Upper lobe of left lung (tissue), 6 donors: Measurements from ENCODE around the gene EEF1AKMT3. TPM values are rescaled to one million over a fixed set of nuclear protein-coding genes. Genes with fewer than 3 reads are reported as not detected.

Experiments
- ATAC-seq, 2 donors: fragments of 200-7000 bp; cut with Tn5 transposase; one replicate each; pipeline ENCODE4 v1.9.1; 2022; ENCODE audit warnings: mild to moderate bottlenecking in 2 of 2, moderate library complexity in 2 of 2; ENCODE audit not compliant: low FRiP score in 2 of 2
- DNase-seq, 2 donors: peaks; one replicate each; pipeline ENCODE4 v3.0.0-alpha.2; 2019 to 2020
- H3K27ac ChIP-seq, 4 donors: fragments of 200-600 bp; sonication (generic); one replicate each; pipeline ENCODE4 v1.5.1; 2016 to 2019
- H3K27me3 ChIP-seq, 4 donors: fragments of 200-600 bp; sonication (generic); one replicate each; pipeline ENCODE4 v1.5.1; 2017 to 2019
- H3K36me3 ChIP-seq, 4 donors: fragments of 200-600 bp; sonication (generic); one replicate each; pipeline ENCODE4 v1.5.1; 2016 to 2019
- H3K4me1 ChIP-seq, 4 donors: fragments of 200-600 bp; sonication (generic); one replicate each; pipeline ENCODE4 v1.5.1; 2018 to 2019
- H3K4me3 ChIP-seq, 4 donors: fragments of 200-600 bp; sonication (generic); one replicate each; pipeline ENCODE4 v1.5.1; 2017 to 2019; ENCODE audit warnings: mild to moderate bottlenecking in 2 of 4, moderate library complexity in 1 of 4
- H3K9me3 ChIP-seq, 4 donors: fragments of 200-600 bp; sonication (generic); one replicate each; pipeline ENCODE4 v1.5.1; 2018 to 2019
- EP300 ChIP-seq, 4 donors: sonication (generic); formaldehyde crosslinking; IDR thresholded peaks; one replicate each; pipeline ENCODE4 v1.5.1; 2017; ENCODE audit warnings: antibody characterized with exemption in 4 of 4, control low read depth in 2 of 4
- POLR2A ChIP-seq, 4 donors: fragments of 450-650 bp; IDR thresholded peaks; one replicate each; pipeline ENCODE4 v1.5.1; 2016 to 2017; ENCODE audit warnings: antibody characterized with exemption in 4 of 4, mild to moderate bottlenecking in 2 of 4
- POLR2AphosphoS5 ChIP-seq, 2 donors: sonication (generic); formaldehyde crosslinking; IDR thresholded peaks; one replicate each; pipeline ENCODE4 v1.5.1; 2017; ENCODE audit warnings: antibody characterized with exemption in 2 of 2
- WGBS, 2 donors: methylation state at CpG; one replicate each; pipeline ENCODE4 v1.1.5; 2017 to 2018; 5-methylcytosine and 5-hydroxymethylcytosine counted together
- total RNA-seq, 6 donors: library from RNA; depleted of rRNA in 4 of 6; stranded (reverse); fragments of >200 nt in 4 of 6; gene quantifications; one replicate each; pipeline versions ENCODE4 v1.1.0 to v1.2.1, GENCODE V29; 2016 to 2021
- TF ChIP-seq, protein P1 (sequence below), 6 experiments: fragments of 450-650 bp in 4 of 6; fragments of 200-600 bp in 2 of 6; sonication (generic) in 2 of 6; IDR thresholded peaks; one replicate each; pipeline ENCODE4 v1.5.1; 2016 to 2019; ENCODE audit warnings: antibody characterized with exemption in 6 of 6
- donor health status: DM: no; HTN: no; CAD: no; lungs with moderate emphysema.
- donor health status: DM: no; HTN: yes; CAD: no; lungs with severe emphysema.

Gene EEF1AKMT3
- total RNA-seq, 6 donors from 2014 or later: 4.2 to 18.3 (median 6.4) TPM

DNA sequence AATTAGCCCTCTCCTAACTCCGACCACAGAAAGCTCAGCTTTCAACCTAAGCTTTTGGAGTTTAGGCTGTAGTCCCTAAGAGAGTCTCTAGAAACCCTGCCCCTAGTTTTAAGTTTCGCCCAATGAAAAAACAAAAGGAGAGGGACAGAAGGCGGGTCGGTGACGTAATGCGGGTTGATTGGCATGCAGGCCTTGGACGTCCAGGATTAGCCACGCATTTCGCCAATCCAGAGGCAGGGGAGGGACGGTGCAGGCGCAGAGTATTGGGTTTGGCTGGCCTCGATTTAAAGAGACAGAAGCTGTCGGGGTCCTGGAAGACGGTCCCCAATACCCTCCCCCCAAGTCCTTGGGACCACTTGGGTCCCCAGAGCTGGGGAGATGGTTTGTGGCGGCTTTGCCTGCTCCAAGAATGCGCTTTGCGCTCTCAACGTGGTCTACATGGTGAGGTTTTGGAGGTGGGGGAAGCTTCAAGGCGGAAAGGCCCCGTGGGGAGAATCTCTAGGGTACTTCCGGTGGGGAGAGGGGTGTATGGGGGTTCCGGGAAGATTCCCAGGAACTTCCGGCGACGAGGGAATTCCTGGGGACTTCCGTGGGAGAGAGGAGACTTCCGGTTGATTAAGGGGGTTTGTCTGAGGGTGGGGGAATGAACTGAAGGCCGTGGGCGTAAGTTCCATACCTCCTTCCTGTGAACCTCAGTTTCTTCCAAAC, 27.5 kb upstream of the EEF1AKMT3 start, which contains the start of gene TSPAN31:
Gene TSPAN31, plus strand, starts transcription at position 263 of the 708 bp plus-strand sequence. Its CDS starts 116 bp downstream, at position 379.
- DNase-seq (peak in 1 of 2 donors; percentile 99), ATAC-seq (peak; percentile 96 to 97)
- WGBS, 2 donors: 1% methylated on average over 24 to 29 of the region's 29 CpGs
- peak within 1 kb of the TSS; percentile 92 to 98 (median 95) for H3K27ac ChIP-seq
- TF ChIP-seq POLR2AphosphoS5 (IDR thresholded peaks at IDR 0.05): peak; percentile 18 to 77
- TF ChIP-seq, protein P1, sequence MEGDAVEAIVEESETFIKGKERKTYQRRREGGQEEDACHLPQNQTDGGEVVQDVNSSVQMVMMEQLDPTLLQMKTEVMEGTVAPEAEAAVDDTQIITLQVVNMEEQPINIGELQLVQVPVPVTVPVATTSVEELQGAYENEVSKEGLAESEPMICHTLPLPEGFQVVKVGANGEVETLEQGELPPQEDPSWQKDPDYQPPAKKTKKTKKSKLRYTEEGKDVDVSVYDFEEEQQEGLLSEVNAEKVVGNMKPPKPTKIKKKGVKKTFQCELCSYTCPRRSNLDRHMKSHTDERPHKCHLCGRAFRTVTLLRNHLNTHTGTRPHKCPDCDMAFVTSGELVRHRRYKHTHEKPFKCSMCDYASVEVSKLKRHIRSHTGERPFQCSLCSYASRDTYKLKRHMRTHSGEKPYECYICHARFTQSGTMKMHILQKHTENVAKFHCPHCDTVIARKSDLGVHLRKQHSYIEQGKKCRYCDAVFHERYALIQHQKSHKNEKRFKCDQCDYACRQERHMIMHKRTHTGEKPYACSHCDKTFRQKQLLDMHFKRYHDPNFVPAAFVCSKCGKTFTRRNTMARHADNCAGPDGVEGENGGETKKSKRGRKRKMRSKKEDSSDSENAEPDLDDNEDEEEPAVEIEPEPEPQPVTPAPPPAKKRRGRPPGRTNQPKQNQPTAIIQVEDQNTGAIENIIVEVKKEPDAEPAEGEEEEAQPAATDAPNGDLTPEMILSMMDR (IDR thresholded peaks at IDR 0.05): peak in 1 of 6 experiments; percentile 34
- peak in 3 of 4 donors; percentile 47 to 72 (median 66) for TF ChIP-seq POLR2A (IDR thresholded peaks at IDR 0.05)
- no peak for TF ChIP-seq EP300 (IDR thresholded peaks at IDR 0.05)
- H3K36me3 ChIP-seq: peaks cover 9 to 39% (median 27%) of the 10 kb centered on the region in 4 donors
- peak within 1 kb of the TSS; percentile 62 to 83 (median 72) for H3K4me3 ChIP-seq
- peaks cover 0 to 4% (median 3%) of the 10 kb centered on the region in 4 donors for H3K27me3 ChIP-seq
- H3K4me1 ChIP-seq: peaks cover 3 to 21% (median 15%) of the 10 kb centered on the region in 4 donors
- H3K9me3 ChIP-seq: no peaks in the 10 kb centered on the region

DNA sequence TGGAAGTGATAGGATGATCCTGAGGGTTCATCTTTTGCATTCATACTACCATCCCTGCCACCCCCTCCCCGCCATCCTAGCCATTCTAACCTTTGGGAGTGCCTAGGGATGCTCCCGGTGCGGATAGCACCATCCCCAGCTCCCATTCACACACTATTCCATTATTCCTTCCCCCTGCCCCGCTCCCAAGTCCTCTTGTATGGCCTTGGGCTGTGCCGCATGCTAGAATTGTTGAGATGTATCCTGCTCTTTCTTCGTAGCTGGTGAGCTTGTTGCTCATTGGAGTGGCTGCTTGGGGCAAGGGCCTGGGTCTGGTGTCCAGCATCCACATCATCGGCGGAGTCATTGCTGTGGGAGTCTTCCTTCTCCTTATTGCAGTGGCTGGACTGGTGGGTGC, 26.9 kb upstream of the EEF1AKMT3 start:
- Histone ChIP-seq H3K9me3 (no peaks in the 10 kb centered on the region), H3K4me1 (peaks cover 3 to 23% (median 13%) of the 10 kb centered on the region in 4 donors), H3K27me3 (peaks cover 0 to 2% (median 0%) of the 10 kb centered on the region in 4 donors), H3K4me3 (peak overlapping the region; percentile 62 to 83 (median 72)), H3K27ac (peak overlapping the region; percentile 92 to 98 (median 95)), H3K36me3 (peaks cover 9 to 44% (median 29%) of the 10 kb centered on the region in 4 donors)
- WGBS, 2 donors: 44 to 51% methylated on average over 8 of the region's 8 CpGs
- ATAC-seq (peak in 1 of 2 donors; percentile 1), DNase-seq (no peak)
- peak in 1 of 4 donors; percentile 5 for TF ChIP-seq POLR2A (IDR thresholded peaks at IDR 0.05)
- TF ChIP-seq, protein P1 (IDR thresholded peaks at IDR 0.05): no peak
- TF ChIP-seq POLR2AphosphoS5 (IDR thresholded peaks at IDR 0.05): no peak
- TF ChIP-seq EP300 (IDR thresholded peaks at IDR 0.05): no peak

DNA sequence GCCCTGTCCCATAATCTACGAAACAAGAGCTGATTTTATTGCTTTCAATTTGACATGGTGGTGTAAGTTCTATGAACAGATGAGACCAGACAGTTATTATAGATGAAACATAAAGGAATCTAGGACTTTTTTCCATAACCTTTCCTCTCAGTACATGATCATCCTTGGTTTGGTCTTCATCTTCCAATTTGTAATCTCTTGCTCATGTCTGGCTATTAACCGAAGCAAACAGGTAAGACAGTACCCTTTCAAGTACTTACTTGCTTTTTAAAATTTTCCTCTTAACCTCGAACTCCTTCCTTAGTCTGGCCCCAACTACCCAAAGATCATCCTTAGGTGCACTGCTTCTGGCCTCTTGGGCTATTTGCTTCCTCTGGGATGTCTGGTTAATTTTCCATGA, 26.4 kb upstream of the EEF1AKMT3 start:
- H3K36me3 ChIP-seq: peaks cover 9 to 44% (median 31%) of the 10 kb centered on the region in 4 donors
- H3K27ac ChIP-seq: peak overlapping the region in 1 of 4 donors; percentile 94
- ATAC-seq (no peak), DNase-seq (no peak)
- TF ChIP-seq, protein P1 (IDR thresholded peaks at IDR 0.05): no peak
- TF ChIP-seq EP300 (IDR thresholded peaks at IDR 0.05) (no peak), POLR2AphosphoS5 (IDR thresholded peaks at IDR 0.05) (no peak), POLR2A (IDR thresholded peaks at IDR 0.05) (no peak)
- H3K4me1 ChIP-seq: peaks cover 6 to 24% (median 16%) of the 10 kb centered on the region in 4 donors
- H3K9me3 ChIP-seq: no peaks in the 10 kb centered on the region
- 92 to 96% methylated on average over 3 of the region's 3 CpGs for WGBS, 2 donors
- H3K4me3 ChIP-seq: peak overlapping the region in 2 of 4 donors; percentile 79 to 83
- H3K27me3 ChIP-seq: no peaks in the 10 kb centered on the region

DNA sequence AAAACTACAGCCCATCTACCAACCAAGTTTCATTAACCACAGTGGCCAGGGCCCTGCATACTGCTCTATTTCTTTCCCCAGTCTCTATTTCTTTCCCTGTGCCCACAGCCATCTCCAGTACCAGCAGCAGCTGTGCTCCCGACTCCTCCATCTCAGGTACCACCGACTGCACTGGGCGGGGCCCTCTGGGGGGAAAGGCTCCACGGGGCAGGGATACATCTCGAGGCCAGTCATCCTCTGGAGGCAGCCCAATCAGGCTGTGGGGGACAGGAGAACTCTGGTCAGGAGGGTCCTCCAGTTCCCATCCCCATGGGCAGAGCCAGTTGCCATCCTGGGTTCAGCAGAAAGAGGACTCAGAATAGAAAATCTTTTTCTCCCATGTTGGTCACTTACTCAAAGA, 23.4 kb upstream of the EEF1AKMT3 start:
- Histone ChIP-seq H3K27ac (no peak overlapping the region), H3K27me3 (no peaks in the 10 kb centered on the region), H3K9me3 (no peaks in the 10 kb centered on the region), H3K4me1 (peaks cover 16 to 46% (median 36%) of the 10 kb centered on the region in 4 donors), H3K36me3 (peaks cover 9 to 44% (median 31%) of the 10 kb centered on the region in 4 donors), H3K4me3 (no peak overlapping the region)
- DNase-seq (peak in 1 of 2 donors; percentile 47), ATAC-seq (no peak)
- 89 to 94% methylated on average over 4 to 5 of the region's 5 CpGs for WGBS, 2 donors
- TF ChIP-seq POLR2A (IDR thresholded peaks at IDR 0.05): no peak
- no peak for TF ChIP-seq EP300 (IDR thresholded peaks at IDR 0.05)
- TF ChIP-seq POLR2AphosphoS5 (IDR thresholded peaks at IDR 0.05): no peak
- TF ChIP-seq, protein P1 (IDR thresholded peaks at IDR 0.05): no peak
